Liver (tissue), 9 donors: ENCODE results near the gene SLC2A1. TPM values are rescaled to one million over a fixed set of nuclear protein-coding genes. Genes with fewer than 3 reads are reported as not detected.

Source experiments
- DNase-seq: peaks from one replicate; pipeline ENCODE4 v3.0.0-alpha.2; 2017; ENCODE audit warnings: low spot score
- H3K27ac ChIP-seq, 2 donors: one replicate each; pipeline ENCODE4 v1.7.0; 2013; ENCODE audit warnings: inconsistent platforms in 2 of 2, low read length in 2 of 2, control low read depth in 1 of 2, low read depth in 1 of 2, mild to moderate bottlenecking in 1 of 2
- H3K27me3 ChIP-seq, 4 donors: one replicate each; pipeline versions ENCODE4 v1.6.1 to v1.7.0; 2013; ENCODE audit warnings: low read length in 3 of 4, inconsistent platforms in 1 of 4, mild to moderate bottlenecking in 1 of 4, moderate library complexity in 1 of 4; ENCODE audit not compliant: control insufficient read depth in 4 of 4, insufficient read depth in 4 of 4
- H3K36me3 ChIP-seq, 4 donors: one replicate each; pipeline versions ENCODE4 v1.6.1 to v1.7.0; 2013; ENCODE audit warnings: low read length in 3 of 4, mild to moderate bottlenecking in 3 of 4, low read depth in 1 of 4, moderate library complexity in 1 of 4; ENCODE audit not compliant: control insufficient read depth in 4 of 4, insufficient read depth in 3 of 4
- H3K4me1 ChIP-seq, 4 donors: one replicate each; pipeline versions ENCODE4 v1.6.1 to v1.7.0; 2013; ENCODE audit warnings: low read length in 3 of 4, mild to moderate bottlenecking in 3 of 4, moderate library complexity in 1 of 4; ENCODE audit not compliant: control insufficient read depth in 4 of 4, insufficient read depth in 4 of 4
- H3K4me3 ChIP-seq, 3 donors: one replicate each; pipeline versions ENCODE4 v1.6.1 to v1.7.0; 2013; ENCODE audit warnings: low read length in 3 of 3, control low read depth in 1 of 3, low read depth in 1 of 3, mild to moderate bottlenecking in 1 of 3
- H3K9ac ChIP-seq, 2 donors: one replicate each; pipeline ENCODE4 v1.7.0; 2013; ENCODE audit warnings: low read length in 2 of 2, mild to moderate bottlenecking in 2 of 2, moderate library complexity in 2 of 2, control low read depth in 1 of 2, low read depth in 1 of 2
- H3K9me3 ChIP-seq, 4 donors: one replicate each; pipeline versions ENCODE4 v1.6.1 to v1.7.0; 2013; ENCODE audit warnings: low read length in 3 of 4; ENCODE audit not compliant: control insufficient read depth in 4 of 4
- EGR1 ChIP-seq, 2 donors: IDR thresholded peaks; 2 replicates each; pipeline ENCODE4 v1.6.1; 2016 to 2018; ENCODE audit warnings: antibody characterized with exemption in 2 of 2, low read depth in 2 of 2
- FOXA1 ChIP-seq: IDR thresholded peaks from 2 replicates; pipeline ENCODE4 v1.6.1; 2016; ENCODE audit warnings: antibody characterized with exemption
- FOXA2 ChIP-seq: IDR thresholded peaks from 2 replicates; pipeline ENCODE4 v1.6.1; 2016; ENCODE audit warnings: antibody characterized with exemption
- GABPA ChIP-seq, 2 donors: IDR thresholded peaks in 1 of 2; conservative IDR thresholded peaks in 1 of 2; 2 replicates each; pipeline ENCODE4 v1.6.1; 2016; ENCODE audit warnings: antibody characterized with exemption in 2 of 2, mild to moderate bottlenecking in 1 of 2, moderate library complexity in 1 of 2
- HNF4A ChIP-seq, 2 donors: conservative IDR thresholded peaks; 2 replicates each; pipeline ENCODE4 v1.6.1; 2016; ENCODE audit warnings: antibody characterized with exemption in 2 of 2, mild to moderate bottlenecking in 2 of 2
- HNF4G ChIP-seq: IDR thresholded peaks from 2 replicates; pipeline ENCODE4 v1.6.1; 2016; ENCODE audit warnings: antibody characterized with exemption
- JUND ChIP-seq, 2 donors: IDR thresholded peaks; 2 replicates each; pipeline ENCODE4 v1.6.1; 2016; ENCODE audit warnings: antibody characterized with exemption in 2 of 2
- NR2F2 ChIP-seq: IDR thresholded peaks from 2 replicates; pipeline ENCODE4 v1.6.1; 2016; ENCODE audit warnings: antibody characterized with exemption
- RAD21 ChIP-seq, 2 donors: IDR thresholded peaks; 2 replicates each; pipeline ENCODE4 v1.6.1; 2016; ENCODE audit warnings: antibody characterized with exemption in 2 of 2, mild to moderate bottlenecking in 2 of 2
- RXRA ChIP-seq, 2 donors: IDR thresholded peaks; 2 replicates each; pipeline ENCODE4 v1.6.1; 2017 to 2018; ENCODE audit warnings: antibody characterized with exemption in 2 of 2, mild to moderate bottlenecking in 1 of 2
- SP1 ChIP-seq: IDR thresholded peaks from 2 replicates; pipeline ENCODE4 v1.6.1; 2018; ENCODE audit warnings: antibody characterized with exemption, mild to moderate bottlenecking
- TAF1 ChIP-seq: conservative IDR thresholded peaks from 2 replicates; pipeline ENCODE4 v1.6.1; 2016; ENCODE audit warnings: antibody characterized with exemption, mild to moderate bottlenecking
- YY1 ChIP-seq: IDR thresholded peaks from 2 replicates; pipeline ENCODE4 v1.6.1; 2016; ENCODE audit warnings: antibody characterized with exemption, mild to moderate bottlenecking
- WGBS: extraction: QIAGEN DNeasy Blood & Tissue Kit; methylation state at CpG from one replicate; pipeline ENCODE4 v1.1.7; 2013; 5-methylcytosine and 5-hydroxymethylcytosine counted together
- polyA plus RNA-seq, 2 donors: library from polyadenylated mRNA; stranded (reverse) in 1 of 2; unstranded in 1 of 2; fragments of 200-250 nt in 1 of 2; fragments of >200 nt in 1 of 2; fragmentation: Nextera tagmentation in 1 of 2; extraction: Ambion mirVana in 1 of 2; gene quantifications; one replicate each; pipeline versions ENCODE4 v1.2.1 to v1.2.3, GENCODE V29; 2013 to 2015
- total RNA-seq, 2 donors: library from RNA; depleted of rRNA; stranded (reverse); fragments of >200 nt; gene quantifications; one replicate each; pipeline ENCODE4 v1.2.3, GENCODE V29; 2014
- TF ChIP-seq, protein P1 (sequence below): IDR thresholded peaks from 2 replicates; pipeline ENCODE4 v1.6.1; 2016; ENCODE audit warnings: antibody characterized with exemption
- TF ChIP-seq, protein P2 (sequence below): IDR thresholded peaks from 2 replicates; pipeline ENCODE4 v1.6.1; 2016; ENCODE audit warnings: antibody characterized with exemption
- TF ChIP-seq, protein P3 (sequence below): fragments of 150-350 bp; IDR thresholded peaks from 2 replicates; pipeline ENCODE4 v1.5.1; 2017; ENCODE audit warnings: improper control_type of control experiment, low read depth, low read length; ENCODE audit not compliant: missing input control
- TF ChIP-seq, protein P4 (sequence below): IDR thresholded peaks from 2 replicates; pipeline ENCODE4 v1.6.1; 2016; ENCODE audit warnings: antibody characterized with exemption
- TF ChIP-seq, protein P5 (sequence below): IDR thresholded peaks from 2 replicates; pipeline ENCODE4 v1.6.1; 2016; ENCODE audit warnings: antibody characterized with exemption, mild to moderate bottlenecking
- donor health status: healthy.
- donor health status: healthy.
- donor health status: healthy.
- donor health status: healthy.
- donor health status: healthy.

SLC2A1 gene
- total and polyA plus RNA-seq, 4 donors: 1.1 to 675 (median 3.0) TPM

DNA sequence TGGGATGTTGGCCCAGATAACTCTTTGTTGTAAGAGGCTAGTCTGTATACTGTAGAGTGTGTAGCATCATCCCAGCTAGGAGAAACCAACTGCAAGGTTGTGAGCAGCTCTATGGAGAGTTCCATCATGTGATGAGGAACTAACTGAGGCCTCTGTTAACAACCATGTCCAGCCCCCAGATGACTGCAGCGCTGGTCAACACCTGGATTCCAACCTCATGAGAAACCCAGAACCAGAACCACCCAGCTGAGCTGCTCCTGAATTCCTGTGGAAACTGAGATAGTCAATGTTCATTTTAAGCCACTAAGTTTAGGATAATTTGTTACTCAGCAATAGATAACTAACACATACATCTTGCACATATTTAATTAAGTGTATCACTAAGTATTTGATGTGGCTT, 41.6 kb upstream of the SLC2A1 start:
- WGBS: 95% methylated on average over 1 of the region's 1 CpG

DNA sequence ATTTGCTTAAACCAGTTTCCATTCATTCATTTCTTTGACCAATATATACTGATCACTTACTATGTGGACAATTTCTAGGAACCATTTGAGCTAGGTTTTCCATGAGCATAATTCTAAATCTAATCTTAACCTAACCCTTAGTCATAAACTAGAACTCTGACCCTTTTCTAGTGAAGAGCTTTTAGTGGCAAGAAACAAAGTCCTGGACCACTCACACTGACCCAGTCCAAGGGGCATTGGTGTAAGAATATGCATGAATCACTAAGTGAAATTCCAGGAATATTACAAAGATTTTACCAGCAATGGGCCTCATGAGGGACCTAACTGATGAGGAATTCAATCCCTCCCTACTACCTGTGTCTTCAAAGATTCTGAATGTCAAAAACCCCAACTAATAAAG, 40.6 kb upstream of the SLC2A1 start:
- no peak for DNase-seq
- TF ChIP-seq, protein P1, sequence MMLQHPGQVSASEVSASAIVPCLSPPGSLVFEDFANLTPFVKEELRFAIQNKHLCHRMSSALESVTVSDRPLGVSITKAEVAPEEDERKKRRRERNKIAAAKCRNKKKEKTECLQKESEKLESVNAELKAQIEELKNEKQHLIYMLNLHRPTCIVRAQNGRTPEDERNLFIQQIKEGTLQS: no peak
- TF ChIP-seq, protein P2, sequence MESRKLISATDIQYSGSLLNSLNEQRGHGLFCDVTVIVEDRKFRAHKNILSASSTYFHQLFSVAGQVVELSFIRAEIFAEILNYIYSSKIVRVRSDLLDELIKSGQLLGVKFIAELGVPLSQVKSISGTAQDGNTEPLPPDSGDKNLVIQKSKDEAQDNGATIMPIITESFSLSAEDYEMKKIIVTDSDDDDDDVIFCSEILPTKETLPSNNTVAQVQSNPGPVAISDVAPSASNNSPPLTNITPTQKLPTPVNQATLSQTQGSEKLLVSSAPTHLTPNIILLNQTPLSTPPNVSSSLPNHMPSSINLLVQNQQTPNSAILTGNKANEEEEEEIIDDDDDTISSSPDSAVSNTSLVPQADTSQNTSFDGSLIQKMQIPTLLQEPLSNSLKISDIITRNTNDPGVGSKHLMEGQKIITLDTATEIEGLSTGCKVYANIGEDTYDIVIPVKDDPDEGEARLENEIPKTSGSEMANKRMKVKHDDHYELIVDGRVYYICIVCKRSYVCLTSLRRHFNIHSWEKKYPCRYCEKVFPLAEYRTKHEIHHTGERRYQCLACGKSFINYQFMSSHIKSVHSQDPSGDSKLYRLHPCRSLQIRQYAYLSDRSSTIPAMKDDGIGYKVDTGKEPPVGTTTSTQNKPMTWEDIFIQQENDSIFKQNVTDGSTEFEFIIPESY: no peak
- H3K27me3 ChIP-seq: peaks cover 0 to 2% (median 0%) of the 10 kb centered on the region in 4 donors
- H3K27ac ChIP-seq: no peak overlapping the region
- no peak overlapping the region for H3K9ac ChIP-seq
- H3K4me3 ChIP-seq: no peak overlapping the region
- H3K9me3 ChIP-seq: no peaks in the 10 kb centered on the region
- H3K4me1 ChIP-seq: no peaks in the 10 kb centered on the region
- H3K36me3 ChIP-seq: no peaks in the 10 kb centered on the region

More for the DNA sequence above, 41.6 kb upstream of the SLC2A1 start:
- no peak for DNase-seq
- H3K36me3 ChIP-seq: no peaks in the 10 kb centered on the region
- H3K27me3 ChIP-seq: peaks cover 0 to 2% (median 0%) of the 10 kb centered on the region in 4 donors
- no peak overlapping the region for H3K4me3 ChIP-seq
- H3K4me1 ChIP-seq: no peaks in the 10 kb centered on the region
- no peak overlapping the region for H3K27ac ChIP-seq
- no peaks in the 10 kb centered on the region for H3K9me3 ChIP-seq
- TF ChIP-seq, protein P3, sequence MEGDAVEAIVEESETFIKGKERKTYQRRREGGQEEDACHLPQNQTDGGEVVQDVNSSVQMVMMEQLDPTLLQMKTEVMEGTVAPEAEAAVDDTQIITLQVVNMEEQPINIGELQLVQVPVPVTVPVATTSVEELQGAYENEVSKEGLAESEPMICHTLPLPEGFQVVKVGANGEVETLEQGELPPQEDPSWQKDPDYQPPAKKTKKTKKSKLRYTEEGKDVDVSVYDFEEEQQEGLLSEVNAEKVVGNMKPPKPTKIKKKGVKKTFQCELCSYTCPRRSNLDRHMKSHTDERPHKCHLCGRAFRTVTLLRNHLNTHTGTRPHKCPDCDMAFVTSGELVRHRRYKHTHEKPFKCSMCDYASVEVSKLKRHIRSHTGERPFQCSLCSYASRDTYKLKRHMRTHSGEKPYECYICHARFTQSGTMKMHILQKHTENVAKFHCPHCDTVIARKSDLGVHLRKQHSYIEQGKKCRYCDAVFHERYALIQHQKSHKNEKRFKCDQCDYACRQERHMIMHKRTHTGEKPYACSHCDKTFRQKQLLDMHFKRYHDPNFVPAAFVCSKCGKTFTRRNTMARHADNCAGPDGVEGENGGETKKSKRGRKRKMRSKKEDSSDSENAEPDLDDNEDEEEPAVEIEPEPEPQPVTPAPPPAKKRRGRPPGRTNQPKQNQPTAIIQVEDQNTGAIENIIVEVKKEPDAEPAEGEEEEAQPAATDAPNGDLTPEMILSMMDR: no peak
- TF ChIP-seq RAD21 (IDR thresholded peaks at IDR 0.05): no peak
- TF ChIP-seq, protein P4, sequence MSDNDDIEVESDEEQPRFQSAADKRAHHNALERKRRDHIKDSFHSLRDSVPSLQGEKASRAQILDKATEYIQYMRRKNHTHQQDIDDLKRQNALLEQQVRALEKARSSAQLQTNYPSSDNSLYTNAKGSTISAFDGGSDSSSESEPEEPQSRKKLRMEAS: no peak
- TF ChIP-seq, protein P5, sequence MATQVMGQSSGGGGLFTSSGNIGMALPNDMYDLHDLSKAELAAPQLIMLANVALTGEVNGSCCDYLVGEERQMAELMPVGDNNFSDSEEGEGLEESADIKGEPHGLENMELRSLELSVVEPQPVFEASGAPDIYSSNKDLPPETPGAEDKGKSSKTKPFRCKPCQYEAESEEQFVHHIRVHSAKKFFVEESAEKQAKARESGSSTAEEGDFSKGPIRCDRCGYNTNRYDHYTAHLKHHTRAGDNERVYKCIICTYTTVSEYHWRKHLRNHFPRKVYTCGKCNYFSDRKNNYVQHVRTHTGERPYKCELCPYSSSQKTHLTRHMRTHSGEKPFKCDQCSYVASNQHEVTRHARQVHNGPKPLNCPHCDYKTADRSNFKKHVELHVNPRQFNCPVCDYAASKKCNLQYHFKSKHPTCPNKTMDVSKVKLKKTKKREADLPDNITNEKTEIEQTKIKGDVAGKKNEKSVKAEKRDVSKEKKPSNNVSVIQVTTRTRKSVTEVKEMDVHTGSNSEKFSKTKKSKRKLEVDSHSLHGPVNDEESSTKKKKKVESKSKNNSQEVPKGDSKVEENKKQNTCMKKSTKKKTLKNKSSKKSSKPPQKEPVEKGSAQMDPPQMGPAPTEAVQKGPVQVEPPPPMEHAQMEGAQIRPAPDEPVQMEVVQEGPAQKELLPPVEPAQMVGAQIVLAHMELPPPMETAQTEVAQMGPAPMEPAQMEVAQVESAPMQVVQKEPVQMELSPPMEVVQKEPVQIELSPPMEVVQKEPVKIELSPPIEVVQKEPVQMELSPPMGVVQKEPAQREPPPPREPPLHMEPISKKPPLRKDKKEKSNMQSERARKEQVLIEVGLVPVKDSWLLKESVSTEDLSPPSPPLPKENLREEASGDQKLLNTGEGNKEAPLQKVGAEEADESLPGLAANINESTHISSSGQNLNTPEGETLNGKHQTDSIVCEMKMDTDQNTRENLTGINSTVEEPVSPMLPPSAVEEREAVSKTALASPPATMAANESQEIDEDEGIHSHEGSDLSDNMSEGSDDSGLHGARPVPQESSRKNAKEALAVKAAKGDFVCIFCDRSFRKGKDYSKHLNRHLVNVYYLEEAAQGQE: no peak
- no peak for TF ChIP-seq JUND (IDR thresholded peaks at IDR 0.05)
- no peak for TF ChIP-seq FOXA1
- TF ChIP-seq, protein P2: no peak
- no peak for TF ChIP-seq FOXA2
- TF ChIP-seq TAF1: no peak
- TF ChIP-seq NR2F2: no peak
- TF ChIP-seq GABPA (IDR thresholded peaks at IDR 0.05 in 1 of 2, conservative IDR thresholded peaks at IDR 0.05 in 1 of 2): no peak
- TF ChIP-seq, protein P1: no peak
- no peak for TF ChIP-seq RXRA (IDR thresholded peaks at IDR 0.05)
- TF ChIP-seq YY1: no peak
- no peak for TF ChIP-seq EGR1 (IDR thresholded peaks at IDR 0.05; ENCODE audit: low read depth in 2 of 2)
- TF ChIP-seq HNF4G: no peak
- no peak for TF ChIP-seq HNF4A (conservative IDR thresholded peaks at IDR 0.05)
- TF ChIP-seq SP1: no peak
- no peak overlapping the region for H3K9ac ChIP-seq
